ENCODE results near the gene PMPCA.
"Not testable (repeated sequence)": the region's sequence is repeated elsewhere in the genome, so short reads cannot be mapped to it uniquely, and the experiment has no call there.

PMPCA gene

GRCh38 chr9:136395345-136396218 is 14.9 kb upstream of the PMPCA start:
- no peak for DNase-seq

GRCh38 chr9:136396219-136396515 is 14.3 kb upstream of the PMPCA start:
- no peak for DNase-seq

DNA sequence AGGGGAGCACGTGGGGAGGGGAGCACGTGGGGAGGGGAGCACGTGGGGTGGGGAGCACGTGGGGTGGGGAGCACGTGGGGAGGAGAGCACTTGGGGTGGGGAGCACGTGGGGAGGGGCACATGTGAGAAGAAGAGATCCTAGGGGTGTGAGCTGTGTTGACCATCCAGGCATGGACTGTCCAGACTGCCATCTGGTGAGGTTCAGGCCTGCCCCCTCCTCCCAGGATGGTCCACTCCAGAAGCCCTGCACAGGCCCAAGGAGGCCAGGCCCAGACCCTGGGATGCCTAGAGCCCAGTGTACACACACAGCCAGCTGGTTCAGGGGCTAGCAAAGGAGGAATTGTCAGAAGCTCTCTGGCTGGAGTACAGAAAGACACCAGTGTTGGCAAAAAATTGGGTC is 12.8 kb upstream of the PMPCA start:
- DNase-seq, result no peak

GRCh38 chr9:136398286-136398685 is 12.2 kb upstream of the PMPCA start:
- no peak for DNase-seq

DNA sequence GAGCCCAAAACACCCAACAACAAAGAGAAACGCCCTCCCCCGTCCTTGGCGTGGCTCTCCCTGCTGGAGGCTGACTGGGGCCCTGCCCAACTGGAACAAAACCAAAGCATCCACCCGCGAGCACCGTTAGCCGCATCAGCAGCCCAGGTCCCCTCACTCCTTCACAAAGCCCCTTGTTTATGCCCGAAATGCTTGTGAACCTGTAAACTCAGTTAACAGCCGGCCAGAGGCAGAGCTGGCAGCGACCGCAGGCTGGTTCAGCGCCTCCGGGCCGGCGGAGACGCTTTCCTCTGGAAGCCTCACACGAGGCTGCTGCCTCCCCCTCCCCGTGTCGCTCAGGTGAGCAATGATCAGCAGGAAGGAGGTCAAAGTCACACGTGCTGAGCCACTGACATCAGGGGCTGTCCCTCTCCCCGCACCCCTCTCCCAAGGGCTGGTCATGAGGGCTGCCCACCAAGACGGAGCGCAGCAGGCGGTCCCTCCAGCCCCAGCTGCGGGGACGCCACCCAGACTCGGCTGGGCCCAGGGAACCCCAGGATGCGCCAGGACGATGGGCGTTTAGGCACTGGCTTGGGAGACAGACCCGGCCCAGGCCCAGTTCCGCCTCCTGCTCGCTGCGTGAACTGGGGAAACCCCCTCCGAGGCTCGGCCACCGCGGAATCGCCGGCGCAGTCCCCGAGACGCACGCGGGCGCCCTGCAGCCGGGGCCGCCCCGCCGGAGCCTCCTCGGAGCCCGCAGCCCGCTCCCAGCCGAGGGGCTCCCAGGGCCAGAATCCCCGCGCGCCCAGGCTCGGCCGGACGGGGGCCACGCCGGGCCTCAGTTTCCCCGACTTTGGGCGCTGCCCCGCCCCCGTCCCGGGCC is 11.1 kb upstream of the PMPCA start:
- DNase-seq, result peak; percentile 64 to 81 (median 72)

GRCh38 chr9:136400038-136400834 is 10.2 kb upstream of the PMPCA start, which contains the start of gene SNAPC4:
Gene SNAPC4, minus strand, starts transcription at chr9:136400170. Its CDS starts 1,742 bp downstream, at chr9:136398428.
- peak; percentile 92 to 97 (median 96) for DNase-seq

GRCh38 chr9:136401173-136401922 is 9.1 kb upstream of the PMPCA start:
- DNase-seq, result no peak

- no peak for DNase-seq
These were observed 8.4 kb upstream of the PMPCA start for GRCh38 chr9:136402067-136402466.

- DNase-seq, result peak in 2 of 3 donors; percentile 16 to 23
These were observed 6.9 kb upstream of the PMPCA start for GRCh38 chr9:136403538-136403914.

DNA sequence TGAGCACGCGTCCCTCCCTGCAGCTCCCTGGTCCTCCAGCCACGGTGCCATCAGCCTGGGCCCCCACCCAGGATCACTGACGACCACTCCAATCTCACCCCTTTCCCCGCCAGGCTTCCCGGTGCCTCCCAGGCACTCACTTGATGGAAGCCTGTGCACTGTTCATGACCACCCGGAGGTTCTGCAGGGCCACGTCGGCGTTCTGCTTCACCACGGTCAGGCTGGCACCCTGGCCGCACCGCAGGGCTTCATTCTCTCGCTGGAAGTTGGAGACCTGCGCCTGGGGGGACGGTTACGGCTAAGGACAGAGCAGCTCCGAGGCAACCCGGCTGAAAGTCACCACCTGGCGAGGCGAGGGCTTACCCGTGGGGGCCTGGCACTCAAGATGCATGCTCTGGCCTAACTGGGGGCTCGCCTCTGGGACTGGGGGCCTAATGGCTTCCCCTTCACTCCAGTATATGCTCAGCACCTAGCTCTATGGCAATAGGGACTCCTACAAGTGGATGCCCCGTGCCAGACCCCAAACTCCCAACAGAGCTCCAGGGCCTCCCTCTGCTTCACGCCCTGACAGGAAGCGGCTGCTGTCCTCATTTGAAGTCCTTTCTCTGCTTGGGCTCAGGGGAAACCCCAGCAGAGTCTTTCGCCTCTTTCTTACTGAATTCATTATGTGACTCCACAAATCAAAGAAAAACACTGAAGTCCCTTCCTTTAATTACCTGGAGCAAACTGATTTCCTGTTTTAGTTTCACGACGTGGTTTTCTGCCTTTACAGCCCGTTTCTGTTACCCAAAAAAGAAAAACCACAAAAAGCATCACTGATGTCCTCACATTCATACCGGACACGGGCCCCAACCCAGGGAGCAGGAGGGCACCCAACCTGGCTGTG is 6.3 kb upstream of the PMPCA start:
- no peak for DNase-seq

- DNase-seq, result no peak
These were observed 5.7 kb upstream of the PMPCA start for GRCh38 chr9:136404801-136405136.

- no peak for DNase-seq
These were observed 5.0 kb upstream of the PMPCA start for GRCh38 chr9:136405481-136405880.

DNA sequence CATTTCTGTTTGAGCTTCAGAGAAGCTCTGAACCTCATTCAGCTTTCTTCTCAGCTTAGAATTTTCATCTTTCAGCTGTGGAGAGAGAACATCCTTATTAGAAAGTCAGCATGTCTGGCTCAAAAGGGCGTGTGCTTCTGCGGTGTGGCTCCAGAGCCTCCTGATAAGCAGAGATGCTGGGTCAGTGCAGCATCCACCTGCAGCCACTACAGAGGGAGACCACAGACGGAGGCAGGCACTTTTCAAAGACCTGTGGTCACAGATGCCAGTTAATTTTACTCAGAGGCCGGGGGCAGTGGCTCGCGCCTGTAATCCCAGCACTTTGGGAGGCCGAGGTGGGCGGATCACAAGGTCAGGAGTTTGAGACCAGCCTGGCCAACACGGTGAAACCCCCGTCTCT is 4.6 kb upstream of the PMPCA start:
- not testable (repeated sequence) for DNase-seq

DNA sequence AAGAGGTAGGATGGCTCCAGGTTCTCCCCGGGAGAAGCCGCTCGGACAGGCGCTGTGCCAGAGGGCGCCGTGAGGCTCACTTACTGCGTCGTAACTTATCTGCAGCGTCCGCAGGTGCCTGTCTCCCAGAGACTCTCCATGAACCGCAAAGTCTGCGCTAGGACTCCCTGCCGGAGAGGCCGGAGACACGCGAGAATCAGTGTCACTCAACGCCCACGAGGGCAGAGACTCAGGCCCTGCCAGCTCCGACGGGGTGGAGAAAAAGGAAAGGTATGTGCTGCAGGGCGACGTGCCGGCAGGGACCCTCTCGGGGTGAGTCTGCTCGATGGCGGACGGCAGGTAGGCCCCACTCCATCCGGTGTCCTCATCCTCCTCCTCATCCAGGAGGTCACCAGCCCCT is 3.4 kb upstream of the PMPCA start:
- not testable (repeated sequence) for DNase-seq

DNA sequence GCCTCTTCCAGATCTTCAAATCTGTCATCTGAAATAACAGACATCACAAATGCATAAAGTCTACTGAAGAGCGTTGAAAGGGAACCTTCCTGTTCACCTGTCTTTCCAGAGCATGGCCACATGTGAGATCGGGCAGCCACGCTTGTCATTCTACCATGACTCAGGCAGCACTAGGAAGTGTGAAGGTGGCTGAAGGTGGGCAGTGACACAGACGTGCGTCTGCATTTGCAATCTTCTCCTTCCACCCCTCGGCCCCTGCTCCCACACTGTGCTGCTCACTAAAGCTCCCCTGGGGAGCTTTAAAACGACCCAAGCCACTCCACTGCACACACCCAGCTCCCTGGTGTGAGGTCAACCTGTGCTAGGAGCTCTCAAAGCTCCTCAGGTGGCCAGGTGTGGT is 2.5 kb upstream of the PMPCA start:
- no peak for DNase-seq

DNA sequence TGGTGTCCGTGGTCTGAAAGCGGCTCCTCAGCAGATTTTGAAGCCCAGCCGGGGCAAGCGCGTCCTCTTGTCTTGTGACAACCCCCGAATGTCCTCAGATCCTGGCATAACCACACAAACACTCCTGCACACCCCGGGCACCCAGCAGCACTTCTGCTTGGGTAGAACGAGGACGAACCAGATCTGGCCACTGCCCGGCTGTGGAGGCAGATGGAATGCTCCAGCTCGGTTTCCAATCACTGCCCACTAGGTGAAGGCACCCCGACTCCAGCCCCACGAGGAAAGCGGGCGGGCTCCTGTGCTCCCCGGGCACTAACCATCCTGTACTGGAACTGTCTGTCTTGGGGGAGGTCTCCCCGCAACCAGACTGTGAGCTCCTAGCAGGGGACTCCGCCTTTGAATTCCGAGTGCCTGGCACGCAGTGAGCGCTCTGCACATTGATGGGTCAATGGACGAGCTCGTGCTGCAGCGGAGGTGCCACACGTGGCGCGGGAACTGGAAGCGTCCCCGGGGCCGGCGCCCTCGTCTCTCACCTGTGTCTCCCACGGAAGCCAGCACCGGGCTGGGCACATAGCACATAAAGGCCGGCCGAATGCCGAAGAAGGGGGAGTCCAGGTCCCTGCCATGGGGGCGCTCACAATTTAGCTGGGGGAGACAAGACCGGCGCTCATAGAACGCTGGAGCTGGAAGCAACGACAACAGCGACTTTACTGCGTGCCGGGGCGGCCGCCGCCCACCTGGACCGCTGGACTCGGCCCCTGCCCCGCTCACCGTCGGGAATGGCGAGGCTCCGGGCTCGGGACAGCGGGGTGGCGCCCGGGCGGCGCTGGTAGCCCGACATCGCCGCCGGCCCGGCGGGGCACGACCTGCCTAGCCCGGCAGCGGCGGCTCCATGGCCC is 652 bp upstream of the PMPCA start:
- DNase-seq, result peak; percentile 25 to 52 (median 31)

- DNase-seq, result peak in 1 of 3 donors; percentile 28
These were observed 920 bp downstream of the PMPCA start for GRCh38 chr9:136411378-136411777.

GRCh38 chr9:136412962-136413361 is 2.5 kb downstream of the PMPCA start:
- no peak for DNase-seq

- no peak for DNase-seq
These were observed 6.0 kb downstream of the PMPCA start for GRCh38 chr9:136416427-136416826.

DNA sequence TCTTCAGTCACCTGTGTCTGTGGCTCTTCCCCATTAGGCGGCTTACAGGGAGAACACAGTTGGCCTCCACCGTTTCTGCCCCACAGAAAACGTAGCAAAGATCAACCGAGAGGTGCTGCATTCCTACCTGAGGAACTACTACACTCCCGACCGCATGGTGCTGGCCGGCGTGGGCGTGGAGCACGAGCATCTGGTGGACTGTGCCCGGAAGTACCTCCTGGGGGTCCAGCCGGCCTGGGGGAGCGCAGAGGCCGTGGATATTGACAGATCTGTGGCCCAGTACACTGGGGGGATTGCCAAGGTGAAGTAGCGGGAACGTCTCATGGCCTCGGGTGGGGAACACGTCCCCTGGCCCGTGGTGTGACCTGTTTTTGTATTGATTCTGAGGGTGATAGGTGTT is 6.5 kb downstream of the PMPCA start:
- no peak for DNase-seq

Data from suppressor macrophage treated with lipopolysaccharide for 1 hour (primary cell).